H1 (cell line): Measurements from ENCODE around the gene CAPN14. TPM values are rescaled to one million over a fixed set of nuclear protein-coding genes. Genes with fewer than 3 reads are reported as not detected.

Experiments used
- FOSL1 ChIP-seq: IDR thresholded peaks from 2 replicates; pipeline ENCODE4 v1.6.1; 2011; ENCODE audit warnings: mild to moderate bottlenecking, low read depth, low read length, moderate library complexity; ENCODE audit not compliant: insufficient read depth
- RNF2 ChIP-seq: fragments of 200-900, 300-1000 bp; sonication (generic); IDR thresholded peaks from 2 replicates; pipeline ENCODE4 v1.7.1; 2016; ENCODE audit warnings: borderline replicate concordance, low read depth, mild to moderate bottlenecking, antibody characterized with exemption, low read length; ENCODE audit not compliant: poor library complexity, severe bottlenecking; ENCODE audit errors: missing control alignments
- SIX5 ChIP-seq: IDR thresholded peaks from 2 replicates; pipeline ENCODE4 v1.6.1; 2011; ENCODE audit warnings: mild to moderate bottlenecking, low read depth, low read length
- polyA plus RNA-seq, 7 experiments: library from polyadenylated mRNA; depleted of rRNA in 3 of 7; stranded (reverse) in 5 of 7; unstranded in 2 of 7; fragments of >200 nt in 5 of 7; fragments of 200-250 nt in 2 of 7; gene quantifications; 1 replicate in 5 of 7; 2 replicates in 1 of 7; 4 replicates in 1 of 7; pipeline versions ENCODE4 v1.2.1 to v1.2.3, GENCODE V29; 2011 to 2013; ENCODE audit warnings: missing spikeins in 2 of 7, mixed read lengths in 2 of 7
- total RNA-seq: library from RNA; stranded (reverse); fragmentation: NEBNext Ultra II Directional; extraction: Animal tissue kit (Norgen Biotek cat#: 25700); gene quantifications from 2 replicates; pipeline ENCODE4 v1.2.1, GENCODE V29; 2021

The CAPN14 gene
- total and polyA plus RNA-seq, 2 of the 8 experiments (the other 6 are each of a cell fraction or from before 2014, with no cell fraction given) = 0.07 TPM; not detected in 1

DNA sequence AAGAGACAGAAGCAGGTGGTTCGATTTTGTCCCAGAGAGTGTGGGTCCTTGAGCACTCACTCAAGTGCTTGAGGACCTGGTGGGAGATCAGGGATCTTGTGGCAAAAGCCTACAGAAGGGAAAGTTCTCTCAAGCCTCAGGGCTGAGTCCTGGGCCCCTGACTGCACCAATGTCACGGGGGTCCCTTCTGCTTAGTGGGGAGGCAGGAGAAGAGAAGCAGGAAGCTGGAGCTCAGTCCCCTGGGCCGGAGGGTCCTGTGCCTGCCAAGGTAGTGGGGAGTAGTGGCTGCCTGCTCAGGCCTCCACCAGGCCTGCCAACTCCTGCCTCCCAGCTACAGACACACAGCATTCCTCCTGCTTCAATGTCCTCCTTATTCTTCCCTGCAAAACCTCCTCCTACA, 11.7 kb downstream of the CAPN14 start (continued):
- TF ChIP-seq SIX5 = no peak
- TF ChIP-seq FOSL1 = no peak
- TF ChIP-seq RNF2 = no peak
- TF ChIP-seq, all 59 proteins: peak for 0
